Eye (tissue), 1 donor: Measurements from ENCODE around the gene SPIRE2.
A peak's percentile ranks its signal among the peaks of the same experiment; 100 is the strongest.

Experiments
- DNase-seq: peaks from one replicate; pipeline ENCODE4 v3.0.0-alpha.2; 2015

The SPIRE2 gene

DNA sequence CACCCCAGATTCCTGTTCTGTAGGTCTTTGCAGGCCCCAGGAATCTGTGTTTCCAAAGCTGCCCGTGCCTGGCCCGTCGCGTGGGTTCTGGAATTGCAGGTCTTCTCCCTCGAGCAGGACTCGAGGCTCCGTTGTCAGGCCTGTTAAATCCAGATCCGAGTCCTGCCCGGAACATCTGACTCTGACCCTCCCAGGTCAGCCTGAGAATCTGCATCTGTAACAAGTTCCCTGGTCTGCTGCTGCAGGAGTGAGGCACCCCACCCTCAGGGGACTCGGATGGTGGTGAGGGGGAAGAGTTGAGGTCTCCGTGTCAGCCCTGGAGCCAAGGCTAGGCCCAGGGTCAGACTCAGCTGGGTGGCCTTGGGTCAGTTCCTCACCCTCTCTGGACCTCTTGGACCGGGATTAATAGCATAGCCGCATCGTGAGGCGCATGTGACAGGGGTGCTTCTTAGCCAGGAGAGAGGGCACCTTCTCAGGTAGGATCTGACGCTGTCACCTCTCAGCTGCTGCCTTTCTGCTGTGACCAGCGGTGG is 8.8 kb downstream of the SPIRE2 start:
- no peak for DNase-seq

DNA sequence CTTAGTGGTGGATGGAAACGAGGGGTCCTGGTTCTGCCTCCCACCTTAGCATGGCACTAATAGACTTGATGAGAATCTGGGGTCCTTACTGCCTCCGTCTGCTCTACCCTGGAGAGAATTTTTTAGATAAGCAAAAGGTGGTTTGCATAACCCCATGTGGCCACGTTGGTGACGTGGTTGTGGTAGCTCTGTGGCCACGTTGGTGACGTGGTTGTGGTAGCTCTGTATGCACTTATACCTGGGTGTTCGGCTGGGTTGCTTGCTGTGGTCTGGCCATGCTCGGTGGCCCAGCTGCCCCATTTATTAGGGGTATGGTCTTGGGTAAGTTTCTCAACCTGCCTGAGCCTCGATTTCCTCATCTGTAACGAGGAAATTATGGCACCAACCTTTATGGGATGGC is 13.0 kb downstream of the SPIRE2 start:
- DNase-seq, result no peak

DNA sequence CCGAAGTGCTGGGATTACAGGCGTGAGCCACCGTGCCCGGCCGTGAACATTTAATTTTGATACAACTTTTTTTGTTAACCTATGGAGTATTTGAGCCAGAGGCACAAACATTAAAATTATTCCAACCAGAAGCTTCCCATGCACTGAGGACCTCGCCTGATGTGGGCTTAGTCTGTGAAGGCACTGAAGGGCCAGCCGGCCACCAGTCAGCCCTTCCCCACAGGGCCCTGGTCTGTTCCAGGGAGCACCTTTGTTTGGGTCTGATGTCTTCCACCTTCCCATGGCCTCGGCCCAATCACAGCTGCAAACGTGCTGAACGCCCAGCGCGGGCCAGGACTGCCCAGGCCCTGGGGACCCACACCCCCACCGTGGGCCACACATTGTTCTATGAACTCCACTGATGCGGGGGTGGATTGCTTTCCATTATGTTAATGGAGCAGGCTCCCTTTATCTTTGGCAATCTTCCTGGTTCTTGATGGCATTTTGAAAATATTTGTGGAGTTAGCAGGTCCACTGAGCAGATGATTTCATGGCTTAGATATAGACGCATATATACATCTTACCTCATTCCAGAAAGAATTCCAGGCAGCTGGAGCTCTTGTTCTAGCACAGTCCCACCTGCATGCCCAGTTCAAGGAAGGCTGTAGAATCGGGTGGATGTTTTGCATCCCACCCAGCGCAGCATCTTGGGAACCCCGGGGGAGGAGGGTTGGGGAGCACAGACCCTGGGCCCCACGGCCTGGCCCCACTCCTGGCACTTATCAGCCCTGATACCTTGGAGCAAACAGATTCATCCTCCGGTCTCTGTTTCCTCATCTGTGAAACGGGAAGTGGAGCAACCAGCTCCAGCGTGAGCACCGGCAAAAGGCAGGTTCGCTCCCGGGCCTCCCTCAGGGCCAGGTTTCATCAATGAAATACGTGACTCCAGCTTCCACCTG is 14.5 kb downstream of the SPIRE2 start:
- DNase-seq, result peak; percentile 25

DNA sequence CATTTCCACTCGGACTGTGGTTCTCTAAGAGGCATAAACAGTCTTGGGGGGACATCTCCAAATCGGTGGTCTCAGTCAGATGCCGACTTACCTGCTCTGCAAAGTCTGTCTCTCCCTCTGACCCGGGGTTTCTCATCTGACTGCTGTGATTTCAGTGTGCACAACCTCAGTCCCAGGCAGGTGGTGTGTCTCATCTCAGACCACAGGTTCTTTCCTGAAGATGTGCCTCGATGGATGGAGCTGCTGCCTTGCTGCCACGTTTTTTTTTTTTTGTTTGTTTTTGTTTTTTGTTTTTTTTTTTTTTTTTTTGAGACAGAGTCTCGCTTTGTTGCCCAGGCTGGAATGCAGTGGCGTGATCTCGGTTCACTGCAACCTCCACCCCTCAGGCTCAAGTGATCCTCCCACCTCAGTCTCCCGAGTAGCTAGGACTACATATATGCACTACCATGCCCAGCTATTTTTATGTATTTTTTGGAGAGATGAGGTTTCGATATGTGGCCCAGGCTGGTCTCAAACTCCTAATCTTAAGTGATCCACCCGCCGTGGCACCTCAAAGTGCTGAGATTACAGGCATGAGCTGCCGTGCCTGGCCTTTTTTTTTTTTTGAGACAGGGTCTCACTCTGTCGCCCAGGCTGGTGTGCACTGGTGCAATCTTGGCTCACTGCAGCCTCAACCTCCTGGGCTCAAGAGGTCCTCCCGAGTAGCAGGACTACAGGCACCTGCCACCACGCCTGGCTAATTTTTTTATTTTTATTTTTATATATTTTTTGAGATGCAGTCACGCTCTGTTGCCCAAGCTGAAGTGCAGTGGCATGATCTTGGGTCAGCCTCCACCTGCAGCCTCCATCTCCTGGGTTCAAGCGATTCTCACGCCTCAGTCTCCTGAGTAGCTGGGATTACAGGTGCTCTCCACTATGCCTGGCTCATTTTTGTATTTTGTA is 15.4 kb downstream of the SPIRE2 start:
- no peak for DNase-seq

DNA sequence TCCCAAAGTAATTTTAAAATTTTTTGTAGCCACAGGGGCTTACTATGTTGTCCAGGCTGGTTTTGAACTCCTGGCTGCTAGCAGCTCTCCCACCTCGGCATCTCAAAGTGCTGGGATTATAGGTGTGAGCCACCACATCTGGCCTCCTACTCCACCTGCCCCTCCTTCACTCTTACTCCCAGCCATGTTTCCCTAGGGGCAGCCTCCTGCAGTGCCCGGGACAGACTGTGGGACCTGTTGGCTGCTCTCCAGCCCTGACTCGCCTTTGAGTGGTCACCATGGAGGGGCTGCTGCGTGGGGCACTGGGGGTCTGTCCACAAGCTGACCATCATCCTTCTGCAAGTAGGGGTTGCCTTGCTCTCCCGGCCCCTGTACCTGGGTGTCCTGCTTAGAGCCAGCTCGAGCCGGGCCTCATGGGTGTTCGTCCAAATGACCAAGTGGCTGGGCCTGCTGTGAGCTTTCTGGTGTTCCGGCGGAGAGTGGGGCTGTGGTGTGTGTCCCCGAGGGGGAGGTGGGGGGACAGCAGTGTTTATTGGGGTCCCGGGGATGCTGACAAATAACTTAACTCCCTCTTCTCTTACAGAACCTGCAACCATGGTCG is 16.6 kb downstream of the SPIRE2 start:
- DNase-seq, result no peak

DNA sequence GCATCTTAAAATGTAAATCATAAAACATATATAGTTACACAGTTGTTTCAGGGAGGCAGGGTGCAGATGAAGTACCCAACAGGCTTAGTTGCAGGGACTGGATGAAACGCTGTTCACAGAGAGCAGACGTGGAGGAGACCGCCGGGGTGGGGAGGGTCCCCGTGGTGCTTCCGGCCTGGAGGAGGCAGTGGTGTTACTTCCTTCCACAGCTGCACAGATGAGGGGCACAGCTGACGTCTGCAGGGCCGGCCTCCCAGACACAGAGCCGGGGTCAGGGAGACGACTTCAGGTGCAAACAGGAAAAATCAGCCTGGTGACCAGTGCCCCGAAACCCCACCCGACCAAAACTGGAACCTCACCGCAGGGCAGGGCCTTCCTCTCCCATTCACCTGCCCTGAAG is 17.1 kb downstream of the SPIRE2 start:
- no peak for DNase-seq

DNA sequence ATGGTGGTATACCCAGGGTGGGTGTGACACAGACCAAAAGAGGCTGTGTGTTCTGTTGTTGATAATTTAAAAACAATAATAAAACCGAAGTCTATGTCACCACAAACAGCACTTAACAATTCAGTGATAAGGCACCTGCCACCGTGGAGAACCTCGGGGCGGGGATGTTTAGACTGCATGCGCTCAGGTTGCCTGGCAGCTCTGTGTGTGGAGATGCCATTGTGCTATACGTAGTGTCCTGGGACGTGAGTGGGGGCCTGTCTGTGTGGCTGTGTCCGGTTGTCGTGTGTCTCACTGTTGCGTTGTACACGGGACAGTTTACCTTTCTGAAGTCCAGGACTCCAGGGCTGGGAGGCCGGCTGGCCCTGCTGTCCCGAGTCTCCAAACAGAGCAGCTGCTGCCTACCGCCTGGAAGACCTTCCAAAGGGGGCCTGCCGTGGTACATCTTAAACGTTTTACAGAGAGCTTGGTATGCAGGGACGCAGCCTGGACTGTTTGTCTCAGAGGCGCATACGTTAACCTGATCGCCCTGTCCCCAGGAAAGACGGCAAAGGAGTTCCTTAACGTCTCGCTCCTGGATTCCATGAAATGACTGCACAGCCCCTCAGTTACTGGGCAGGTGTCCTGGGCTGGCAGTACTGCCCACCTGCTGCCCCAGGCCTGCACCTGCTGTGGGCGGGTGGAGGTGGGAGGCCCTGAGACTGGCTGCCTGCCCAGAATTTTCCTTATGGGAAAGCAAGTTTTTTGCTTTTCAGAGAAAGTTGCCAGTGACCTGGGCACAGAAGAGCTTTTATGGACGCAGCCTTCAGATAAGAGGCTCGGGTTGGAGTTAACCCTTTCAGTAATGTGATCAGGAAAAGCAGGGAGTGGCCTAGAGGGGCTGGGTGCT is 19.0 kb downstream of the SPIRE2 start:
- DNase-seq, result no peak

DNA sequence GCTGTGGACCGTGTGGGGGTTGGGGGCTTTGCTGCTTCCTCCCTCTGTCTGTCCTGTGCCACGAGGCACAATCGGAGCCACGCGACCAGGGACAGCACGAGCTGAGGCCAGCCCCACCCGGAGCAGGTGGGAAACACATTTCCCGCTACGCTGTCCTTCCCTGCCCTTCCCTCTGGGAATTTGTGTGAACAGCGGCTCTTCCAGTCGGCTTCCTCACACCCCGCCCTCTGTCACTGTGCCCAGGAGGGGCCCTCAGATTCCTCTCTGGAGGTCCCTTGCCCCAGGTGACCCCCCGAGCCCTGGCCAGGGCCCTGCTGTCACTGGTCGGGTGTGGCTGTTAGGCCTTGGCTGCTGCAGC is 19.6 kb downstream of the SPIRE2 start:
- no peak for DNase-seq

DNA sequence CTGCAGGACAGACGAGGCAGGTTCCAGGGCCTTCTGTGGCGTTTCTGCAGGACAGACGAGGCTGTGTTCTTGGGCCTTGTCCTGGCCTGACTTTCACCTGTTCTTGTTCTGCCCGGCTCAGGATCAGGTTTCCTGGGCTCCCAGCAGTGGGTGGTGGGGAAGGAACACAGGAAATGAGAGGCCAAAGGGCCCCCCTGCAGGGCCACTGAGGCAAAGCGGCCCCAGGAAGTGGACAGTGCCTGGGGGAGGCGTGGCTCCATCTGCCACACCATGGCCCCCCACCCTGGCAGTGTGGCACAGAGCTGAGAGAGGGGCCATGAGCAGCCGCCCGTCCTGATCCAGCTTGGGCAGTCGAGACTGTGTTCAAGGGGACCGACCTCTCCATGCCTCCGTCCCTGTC is 20.7 kb downstream of the SPIRE2 start:
- no peak for DNase-seq

DNA sequence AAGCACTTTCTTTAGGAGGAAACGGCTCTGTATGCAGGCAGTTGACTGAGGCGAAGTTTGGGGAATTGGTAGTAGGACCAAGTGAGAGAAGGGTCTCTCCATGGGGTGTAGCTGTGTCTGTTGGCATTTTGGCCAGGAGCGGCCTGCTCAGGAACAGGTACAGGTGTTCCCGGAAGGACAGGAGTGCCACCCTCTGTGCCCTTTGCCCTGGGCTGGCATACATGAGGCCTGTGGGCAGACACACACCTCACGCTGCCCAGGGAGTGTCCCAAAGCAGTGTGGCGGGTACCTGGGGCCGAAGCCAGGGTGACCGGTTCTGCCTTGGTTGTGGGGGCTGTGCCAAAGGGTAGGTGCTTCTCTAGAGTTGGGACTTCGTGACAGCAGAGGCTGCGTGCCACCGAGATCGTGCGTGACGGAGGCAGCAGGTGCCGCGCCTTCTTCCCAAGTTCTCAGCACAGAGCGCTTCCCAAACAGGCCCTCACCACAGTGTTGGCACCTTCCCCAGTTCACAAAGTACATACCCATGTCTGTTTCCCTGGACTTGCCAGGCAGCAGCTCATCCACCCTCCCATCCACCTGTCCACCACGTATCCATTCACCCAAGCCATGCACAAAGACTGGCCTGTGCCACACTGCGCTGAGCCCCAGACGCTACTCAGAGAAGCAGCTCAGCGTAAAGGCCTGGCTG is 25.2 kb downstream of the SPIRE2 start:
- no peak for DNase-seq

DNA sequence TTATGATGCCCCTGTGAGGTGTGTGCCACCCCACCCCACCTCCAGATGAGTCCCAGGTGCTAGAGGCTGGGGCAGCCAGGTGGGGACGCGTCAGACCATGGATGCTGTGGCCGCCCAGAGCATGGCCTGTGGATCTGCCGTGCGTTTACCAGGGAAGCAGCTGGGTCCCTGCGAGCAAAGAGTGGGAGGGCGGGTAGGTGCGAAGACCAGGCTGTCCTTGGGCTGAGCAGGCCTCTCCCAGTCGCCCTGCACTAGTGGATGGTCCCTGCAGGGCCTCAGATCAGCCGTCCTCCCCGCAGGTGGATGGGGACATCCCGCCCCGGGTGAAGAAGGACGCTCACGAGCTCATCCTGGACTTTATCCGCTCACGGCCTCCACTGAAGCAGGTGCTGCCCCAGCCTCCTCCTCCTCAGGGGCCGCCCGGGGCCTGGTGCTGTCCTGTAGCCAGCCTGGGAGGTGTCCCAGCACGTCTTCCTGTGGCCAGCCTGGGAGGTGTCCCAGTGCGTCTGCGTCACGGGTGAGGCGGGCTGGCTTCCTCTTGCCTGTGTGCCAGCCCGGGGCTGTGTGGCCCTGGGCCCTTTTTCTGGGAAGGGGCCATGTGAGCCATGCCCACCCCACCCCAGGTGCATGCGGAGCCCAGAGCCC is 27.1 kb downstream of the SPIRE2 start:
- DNase-seq, result no peak

DNA sequence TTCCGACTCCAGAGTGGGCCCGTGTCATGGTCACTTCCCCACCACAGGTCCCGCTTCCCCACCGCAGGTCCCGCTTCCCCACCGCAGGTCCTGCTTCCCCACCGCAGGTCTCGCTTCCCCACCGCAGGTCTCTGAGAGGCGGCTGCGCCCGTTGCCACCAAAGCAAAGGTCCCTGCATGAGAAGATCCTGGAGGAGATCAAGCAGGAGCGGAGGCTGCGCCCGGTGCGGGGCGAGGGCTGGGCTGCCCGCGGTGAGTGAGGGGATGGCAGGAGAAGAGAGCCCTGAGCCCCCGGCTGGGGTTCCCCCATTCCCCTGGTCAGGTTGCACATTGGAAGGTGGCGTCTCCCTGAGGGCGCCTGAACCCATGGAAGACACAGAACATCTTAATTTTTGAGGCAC is 27.7 kb downstream of the SPIRE2 start:
- no peak for DNase-seq

DNA sequence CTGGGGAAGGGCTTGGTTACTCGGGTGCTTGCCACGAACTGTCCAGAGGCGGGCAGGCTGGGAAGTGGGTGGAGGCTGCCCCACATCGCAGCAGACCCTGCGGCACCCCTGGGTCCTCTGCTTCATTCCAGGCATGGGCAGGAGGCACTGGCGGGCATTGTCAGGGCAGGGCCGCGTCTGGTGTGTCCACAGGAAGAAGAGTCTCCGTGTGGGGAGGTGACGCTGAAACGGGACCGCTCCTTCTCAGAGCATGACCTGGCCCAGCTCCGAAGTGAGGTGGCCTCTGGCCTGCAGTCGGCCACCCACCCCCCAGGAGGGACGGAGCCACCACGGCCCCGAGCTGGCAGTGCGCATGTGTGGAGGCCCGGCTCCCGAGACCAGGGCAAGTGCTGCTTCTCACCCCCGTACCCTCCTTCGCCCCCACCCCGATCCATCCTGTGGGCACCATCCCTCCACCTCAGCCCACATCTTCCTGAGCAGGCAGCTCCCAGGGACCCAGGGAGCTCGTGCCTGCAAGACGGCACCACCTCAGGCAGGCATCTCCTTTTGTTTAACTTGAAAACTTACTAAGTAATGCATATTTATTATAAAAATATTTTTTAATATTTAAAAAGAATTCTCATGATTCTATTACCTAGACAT is 30.8 kb downstream of the SPIRE2 start:
- DNase-seq, result no peak

DNA sequence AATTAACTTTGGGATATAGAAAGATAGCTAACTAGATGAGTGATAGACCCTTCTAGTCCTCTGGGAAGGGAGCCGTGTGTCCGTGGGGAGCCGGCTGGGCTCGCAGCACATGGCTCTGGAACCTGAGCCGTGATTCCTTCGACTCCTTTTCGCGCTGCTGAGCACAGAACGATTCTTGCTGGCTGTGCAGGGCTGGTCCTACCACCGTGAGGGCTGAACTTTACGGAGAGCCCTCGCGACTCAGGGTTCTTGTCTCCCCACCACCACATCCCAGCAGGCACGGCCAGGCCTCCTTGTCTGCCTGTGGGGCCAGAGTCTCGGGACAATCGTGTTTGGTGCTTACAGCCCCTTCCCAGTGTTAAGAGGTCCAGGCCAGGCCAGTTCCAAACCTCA is 31.3 kb downstream of the SPIRE2 start:
- DNase-seq, result no peak

DNA sequence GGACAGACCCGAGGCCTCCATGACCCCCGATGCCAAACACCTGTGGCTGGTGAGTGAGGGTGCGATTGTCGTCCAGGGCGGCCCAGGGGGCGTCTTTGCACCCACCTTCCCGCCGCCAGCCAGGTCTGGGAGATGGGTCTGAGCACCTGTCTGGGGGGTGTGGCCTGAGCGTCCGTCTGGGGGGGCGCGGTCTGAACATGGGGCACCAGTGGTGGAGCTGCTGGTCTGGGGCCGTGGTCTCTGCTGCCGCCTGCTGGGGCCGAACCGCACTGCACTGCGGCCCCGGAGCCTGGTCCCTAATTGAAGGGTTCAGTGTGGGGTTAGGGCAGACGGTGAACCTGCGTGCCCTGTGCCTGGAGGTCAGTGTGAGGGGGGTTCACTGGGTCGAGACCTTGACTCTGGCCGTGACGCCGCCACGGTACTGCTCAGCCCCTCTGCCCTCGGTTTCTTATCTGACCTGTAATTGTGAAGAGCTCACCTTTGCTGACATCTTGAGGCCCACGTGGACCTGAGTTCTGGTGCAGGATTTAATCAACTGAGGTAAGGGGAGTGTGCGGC is 32.6 kb downstream of the SPIRE2 start:
- DNase-seq, result peak; percentile 63

DNA sequence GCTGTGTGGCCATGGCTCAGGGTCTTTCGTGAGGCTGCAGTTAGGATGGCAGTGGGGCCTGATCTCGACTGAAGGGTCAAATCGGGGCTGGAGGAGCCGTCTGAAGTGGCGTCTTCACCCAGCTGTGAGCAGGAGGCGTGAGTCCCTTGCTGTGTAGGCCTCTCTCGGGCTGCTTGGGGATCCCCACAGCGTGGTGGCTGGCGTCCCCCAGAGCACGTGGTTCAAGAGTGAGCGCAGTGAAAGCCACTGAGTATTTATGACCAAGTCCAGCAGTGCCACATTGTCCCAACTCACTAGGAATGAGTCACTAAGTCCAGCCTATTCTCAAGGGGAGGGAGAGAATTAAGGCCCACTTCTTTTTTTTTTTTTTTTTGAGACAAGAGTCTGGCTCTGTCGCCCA is 33.4 kb downstream of the SPIRE2 start:
- no peak for DNase-seq

DNA sequence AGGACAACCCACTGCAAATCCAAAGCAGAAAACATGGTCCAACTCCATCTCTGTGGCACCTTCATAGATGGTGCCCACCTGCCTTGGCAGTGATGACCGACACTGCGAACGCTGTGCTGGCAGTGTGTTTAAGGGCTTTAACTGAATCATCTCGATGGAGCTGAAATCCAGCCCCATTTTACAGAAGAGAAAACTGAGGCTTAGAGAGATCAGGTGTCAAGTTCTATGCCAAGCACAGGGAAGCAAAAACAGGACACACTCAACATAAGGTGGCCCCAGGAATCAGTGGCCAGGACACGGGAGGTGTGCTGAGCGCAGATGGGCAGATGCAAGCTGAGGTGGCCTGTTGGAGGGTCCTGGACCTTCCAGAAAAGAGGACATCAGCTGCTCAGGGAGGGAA is 34.5 kb downstream of the SPIRE2 start:
- no peak for DNase-seq

DNA sequence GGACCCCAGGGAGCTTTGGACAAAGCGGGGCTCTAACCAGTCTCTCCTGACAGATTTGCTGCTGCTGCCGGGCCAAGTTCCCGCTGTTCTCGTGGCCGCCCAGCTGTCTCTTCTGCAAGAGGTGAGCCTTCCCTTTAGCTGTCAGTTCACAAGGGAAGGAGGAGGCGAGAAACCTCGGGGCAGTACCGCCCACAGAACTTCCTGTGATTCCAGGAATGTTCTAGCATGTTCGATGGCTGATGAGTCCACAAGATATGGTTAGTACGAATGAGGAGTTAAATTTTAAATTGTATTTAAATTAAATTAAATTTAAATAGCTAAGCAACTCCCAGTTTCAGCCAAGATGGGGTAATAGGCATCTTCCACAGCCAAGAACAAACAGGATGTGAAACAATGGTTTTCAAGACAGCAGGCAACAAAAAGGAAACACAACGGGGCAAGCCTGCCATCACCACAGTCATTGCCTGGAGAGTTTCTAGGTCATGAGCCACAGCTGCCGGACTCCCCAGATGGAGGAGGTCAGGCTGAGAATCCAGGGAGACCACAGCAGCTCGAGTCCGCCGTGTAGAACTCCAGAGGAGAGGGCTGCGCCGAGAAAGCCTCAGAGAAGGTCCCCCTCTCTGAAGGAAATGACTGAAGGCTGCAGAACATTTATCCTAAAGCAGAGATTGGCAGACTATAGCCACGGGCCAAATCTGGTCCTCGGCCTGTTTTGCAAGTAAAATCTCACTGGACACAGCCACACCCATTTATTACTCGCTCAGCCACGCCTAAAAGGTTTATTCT is 35.7 kb downstream of the SPIRE2 start:
- peak; percentile 33 for DNase-seq

DNA sequence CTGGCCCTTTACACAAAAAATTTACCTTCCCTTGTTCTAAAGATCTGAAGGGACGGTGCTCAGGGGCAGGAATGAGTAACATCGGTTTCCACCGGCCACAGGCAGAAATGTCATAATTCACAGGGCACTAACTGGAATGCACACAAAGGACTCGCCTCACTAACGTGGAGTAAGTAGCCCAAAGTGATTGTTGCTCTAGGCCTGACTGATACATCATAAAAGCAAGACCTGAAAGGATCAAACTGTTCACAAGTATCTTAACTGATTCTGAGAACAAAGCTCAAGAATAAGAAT is 36.2 kb downstream of the SPIRE2 start:
- no peak for DNase-seq

DNA sequence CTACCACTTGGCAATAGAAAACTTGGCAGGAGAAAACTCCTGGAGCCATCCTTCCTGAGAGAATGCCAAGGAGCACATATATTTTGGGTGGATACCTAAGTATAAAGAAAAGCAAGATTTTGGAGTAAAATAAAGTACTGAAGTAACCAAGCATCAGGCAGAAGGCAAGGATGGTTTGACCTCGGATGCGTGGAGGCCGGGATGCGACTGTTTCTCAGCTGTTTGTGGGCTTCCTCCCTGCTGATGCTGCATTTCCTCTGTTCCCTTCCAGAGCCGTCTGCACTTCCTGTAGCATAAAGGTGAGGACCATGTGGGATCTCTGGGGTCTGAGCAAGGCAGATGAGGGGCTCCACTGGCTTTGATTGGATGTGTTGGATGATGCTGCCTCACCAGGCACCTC is 39.6 kb downstream of the SPIRE2 start:
- no peak for DNase-seq
